GM18526 (cell line): Measurements from ENCODE around the gene MRPL41.

ENCODE experiments used
- POLR2A ChIP-seq: IDR thresholded peaks from 3 replicates; pipeline ENCODE4 v1.6.1; 2011; ENCODE audit not compliant: insufficient read length; ENCODE audit errors: extremely low read depth

MRPL41 gene

GRCh38 chr9:137521405-137521985 is 30.2 kb upstream of the MRPL41 start:
- no peak for TF ChIP-seq POLR2A

- TF ChIP-seq POLR2A, result no peak
These were observed 28.8 kb upstream of the MRPL41 start for GRCh38 chr9:137522746-137523455.

- no peak for TF ChIP-seq POLR2A
These were observed 27.3 kb upstream of the MRPL41 start for GRCh38 chr9:137524161-137524980.

- TF ChIP-seq POLR2A, result no peak
These were observed 26.7 kb upstream of the MRPL41 start for GRCh38 chr9:137524981-137525317.

- TF ChIP-seq POLR2A, result no peak
These were observed 21.3 kb upstream of the MRPL41 start for GRCh38 chr9:137530331-137530730.

GRCh38 chr9:137531099-137531765 is 20.4 kb upstream of the MRPL41 start:
- no peak for TF ChIP-seq POLR2A

- TF ChIP-seq POLR2A, result no peak
These were observed 17.2 kb upstream of the MRPL41 start for GRCh38 chr9:137534256-137535119.

GRCh38 chr9:137535120-137535428 is 16.6 kb upstream of the MRPL41 start:
- no peak for TF ChIP-seq POLR2A

GRCh38 chr9:137538058-137538457 is 13.6 kb upstream of the MRPL41 start:
- TF ChIP-seq POLR2A, result no peak

- no peak for TF ChIP-seq POLR2A
These were observed 11.1 kb upstream of the MRPL41 start for GRCh38 chr9:137540536-137540935.

GRCh38 chr9:137542486-137542885 is 9.2 kb upstream of the MRPL41 start:
- TF ChIP-seq POLR2A, result no peak

- TF ChIP-seq POLR2A, result no peak
These were observed 8.3 kb upstream of the MRPL41 start for GRCh38 chr9:137543237-137543963.

GRCh38 chr9:137544176-137544760 is 7.4 kb upstream of the MRPL41 start:
- no peak for TF ChIP-seq POLR2A

GRCh38 chr9:137545123-137545522 is 6.6 kb upstream of the MRPL41 start:
- no peak for TF ChIP-seq POLR2A
